ENCODE measurements around the gene RPL10.
"Not testable (repeated sequence)": the region's sequence is repeated elsewhere in the genome, so short reads cannot be mapped to it uniquely, and the experiment has no call there.

The RPL10 gene

DNA sequence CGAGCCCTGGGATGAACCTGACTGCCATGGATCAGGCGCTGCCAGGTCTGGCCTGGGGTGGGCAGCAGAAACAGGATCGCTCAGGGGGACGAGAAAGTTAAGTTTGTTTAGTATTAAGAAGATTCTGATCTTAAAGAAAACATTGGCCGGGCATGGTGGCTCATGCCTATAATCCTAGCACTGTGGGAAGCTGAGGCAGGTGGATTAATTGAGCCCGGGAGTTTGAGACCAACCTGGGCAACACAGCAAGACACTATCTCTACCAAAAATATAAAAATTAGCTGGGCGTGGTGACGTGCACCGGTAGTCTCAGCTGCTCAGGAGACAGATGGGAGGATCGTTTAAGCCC is 23.0 kb upstream of the RPL10 start:
- Mint-ChIP-seq H3K4me3 (peak overlapping the region; percentile 18 to 19), H3K27me3 (no peaks in the 10 kb centered on the region), H3K27ac (peak overlapping the region in 1 of 2 donors; percentile 49), H3K9me3 (no peaks in the 10 kb centered on the region), H3K4me1 (ENCODE audit: low read depth in 2 of 2) (peaks cover 11 to 14% of the 10 kb centered on the region in 2 donors), H3K36me3 (ENCODE audit: insufficient read depth) (peaks cover 40% of the 10 kb centered on the region)
- DNase-seq (no peak), ATAC-seq (replicated peaks) (no peak)

DNA sequence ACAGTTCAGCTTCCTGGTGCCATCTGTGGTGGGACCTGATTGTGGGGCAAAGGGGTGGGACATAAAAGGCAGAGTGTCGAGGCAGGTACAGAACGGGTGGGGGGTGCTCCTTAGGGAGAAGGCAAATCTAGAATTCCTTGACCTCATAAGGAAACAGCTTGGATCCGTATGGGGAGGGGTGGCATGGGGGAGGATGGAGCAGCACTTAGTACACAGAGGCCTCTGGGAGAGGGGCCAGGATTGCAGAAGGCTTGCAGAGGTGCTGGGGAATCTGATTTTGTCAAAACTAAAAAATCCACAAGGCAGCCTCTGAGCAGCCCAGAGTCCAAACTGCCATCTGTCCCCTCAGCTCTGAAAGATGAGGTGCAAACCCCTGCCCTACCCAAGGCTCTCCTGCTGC is 21.4 kb upstream of the RPL10 start:
- Mint-ChIP-seq H3K9me3 (no peaks in the 10 kb centered on the region), H3K4me3 (peak overlapping the region in 1 of 2 donors; percentile 8), H3K4me1 (ENCODE audit: low read depth in 2 of 2) (peaks cover 17 to 23% of the 10 kb centered on the region in 2 donors), H3K27ac (no peak overlapping the region), H3K27me3 (no peaks in the 10 kb centered on the region), H3K36me3 (ENCODE audit: insufficient read depth) (peaks cover 44% of the 10 kb centered on the region)
- DNase-seq (no peak), ATAC-seq (replicated peaks) (no peak)

DNA sequence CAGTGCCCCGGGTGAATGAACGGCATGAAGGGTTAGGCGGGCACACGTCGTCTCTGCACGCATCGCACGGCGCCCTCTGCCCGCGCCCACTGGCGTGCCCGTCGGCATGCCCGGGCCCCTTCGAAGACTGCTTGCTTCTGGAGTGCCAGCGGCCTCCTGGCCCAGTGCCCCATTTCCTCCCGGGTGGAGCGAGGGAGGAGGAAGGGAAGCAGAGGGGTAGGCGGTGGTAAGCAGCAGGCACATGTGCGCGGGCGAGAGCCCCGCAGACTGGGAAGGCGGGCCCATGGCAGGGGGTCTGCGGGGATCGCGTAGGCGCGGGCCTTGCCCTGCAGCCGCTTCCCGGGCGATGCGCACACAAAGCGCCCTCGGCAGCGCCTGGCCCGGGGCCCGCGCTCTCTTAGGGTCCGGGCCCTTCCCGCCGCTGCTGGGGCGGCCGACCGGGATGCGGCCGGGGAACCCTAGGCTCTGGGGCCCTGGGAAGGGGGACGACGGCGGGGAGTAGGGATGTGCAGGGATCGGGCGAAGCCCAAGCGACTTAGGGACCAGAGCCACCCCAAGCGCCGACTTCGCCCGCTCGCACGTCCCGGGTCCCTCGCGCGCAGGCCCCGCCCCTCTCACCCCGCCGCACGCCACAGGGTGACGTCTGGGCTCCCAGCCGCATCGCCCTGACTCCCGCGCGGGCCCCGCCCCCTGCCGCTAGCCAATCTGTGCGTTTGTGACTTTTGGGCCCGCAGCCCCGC is 19.9 kb upstream of the RPL10 start:
- Mint-ChIP-seq H3K36me3 (ENCODE audit: insufficient read depth) (peaks cover 45% of the 10 kb centered on the region), H3K27me3 (no peaks in the 10 kb centered on the region), H3K9me3 (no peaks in the 10 kb centered on the region), H3K4me1 (ENCODE audit: low read depth in 2 of 2) (peaks cover 14 to 16% of the 10 kb centered on the region in 2 donors), H3K4me3 (peak overlapping the region; percentile 43 to 82), H3K27ac (peak overlapping the region; percentile 94 to 96)
- peak; percentile 5 for ATAC-seq (replicated peaks)
- DNase-seq, result peak in 2 of 3 experiments; percentile 41 to 91

DNA sequence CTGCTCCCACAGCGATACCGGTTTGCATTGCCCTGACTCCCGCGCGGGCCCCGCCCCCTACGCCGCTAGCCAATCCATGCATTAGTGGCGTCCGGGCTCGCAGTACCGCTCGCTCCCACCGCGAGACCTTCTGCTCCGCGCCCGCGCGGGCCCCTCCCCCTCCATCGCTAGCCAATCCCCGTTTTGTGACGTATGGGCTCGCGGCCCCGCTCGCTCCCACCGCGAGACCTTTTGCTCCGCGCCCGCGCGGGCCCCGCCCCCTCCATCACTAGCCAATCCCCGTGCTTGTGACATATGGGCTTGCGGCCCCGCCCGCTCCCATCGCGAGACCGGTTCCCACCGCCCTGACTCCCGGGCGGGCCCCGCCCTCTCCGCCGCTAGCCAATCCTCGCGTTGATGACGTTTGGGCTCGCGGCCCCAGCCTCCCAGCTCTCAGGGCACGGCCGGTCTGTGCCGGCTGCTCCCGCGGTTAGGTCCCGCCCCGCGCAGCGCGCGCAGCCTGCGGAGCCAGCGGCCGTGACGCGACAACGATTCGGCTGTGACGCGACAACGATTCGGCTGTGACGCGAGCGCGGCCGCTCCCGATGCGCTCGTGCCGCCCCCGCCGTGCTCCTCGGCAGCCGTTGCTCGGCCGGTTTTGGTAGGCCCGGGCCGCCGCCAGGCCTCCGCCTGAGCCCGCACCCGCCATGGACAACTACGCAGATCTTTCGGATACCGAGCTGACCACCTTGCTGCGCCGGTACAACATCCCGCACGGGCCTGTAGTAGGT is 19.2 kb upstream of the RPL10 start, which contains the start of gene EMD:
EMD (plus strand) TSS at position 497 of the 770 bp plus-strand sequence; CDS start at position 687, 190 bp downstream.
- ATAC-seq (replicated peaks) (peak; percentile 75), DNase-seq (peak; percentile 92 to 93 (median 93))
- no peaks in the 10 kb centered on the region for H3K9me3 Mint-ChIP-seq
- H3K4me1 Mint-ChIP-seq (ENCODE audit: low read depth in 2 of 2), result peaks cover 12% of the 10 kb centered on the region in 2 donors
- H3K36me3 Mint-ChIP-seq (ENCODE audit: insufficient read depth), result peaks cover 50% of the 10 kb centered on the region
- H3K27ac Mint-ChIP-seq, result peak within 1 kb of the TSS; percentile 94 to 96
- no peaks in the 10 kb centered on the region for H3K27me3 Mint-ChIP-seq
- peak within 1 kb of the TSS; percentile 79 to 82 for H3K4me3 Mint-ChIP-seq

DNA sequence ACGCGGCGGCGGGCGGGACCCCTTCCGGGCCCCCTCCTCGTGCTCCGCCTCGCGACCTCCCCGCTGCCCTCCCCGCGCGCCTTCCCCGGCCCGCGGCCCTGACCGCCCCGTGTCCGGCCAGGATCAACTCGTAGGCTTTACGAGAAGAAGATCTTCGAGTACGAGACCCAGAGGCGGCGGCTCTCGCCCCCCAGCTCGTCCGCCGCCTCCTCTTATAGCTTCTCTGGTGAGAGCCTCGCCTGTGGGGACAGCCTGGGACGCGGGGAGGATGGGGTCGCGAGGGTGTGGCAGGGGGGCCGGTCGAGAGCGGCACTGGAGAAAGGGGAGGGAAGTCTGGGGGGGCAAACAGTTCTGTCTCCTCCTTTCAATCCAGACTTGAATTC is 18.6 kb upstream of the RPL10 start:
- ATAC-seq (replicated peaks) (no peak), DNase-seq (no peak)
- Mint-ChIP-seq H3K9me3 (no peaks in the 10 kb centered on the region), H3K36me3 (ENCODE audit: insufficient read depth) (peaks cover 52% of the 10 kb centered on the region), H3K4me1 (ENCODE audit: low read depth in 2 of 2) (peaks cover 12% of the 10 kb centered on the region in 2 donors), H3K27ac (peak overlapping the region; percentile 93 to 96), H3K4me3 (peak overlapping the region; percentile 79 to 82), H3K27me3 (no peaks in the 10 kb centered on the region)

DNA sequence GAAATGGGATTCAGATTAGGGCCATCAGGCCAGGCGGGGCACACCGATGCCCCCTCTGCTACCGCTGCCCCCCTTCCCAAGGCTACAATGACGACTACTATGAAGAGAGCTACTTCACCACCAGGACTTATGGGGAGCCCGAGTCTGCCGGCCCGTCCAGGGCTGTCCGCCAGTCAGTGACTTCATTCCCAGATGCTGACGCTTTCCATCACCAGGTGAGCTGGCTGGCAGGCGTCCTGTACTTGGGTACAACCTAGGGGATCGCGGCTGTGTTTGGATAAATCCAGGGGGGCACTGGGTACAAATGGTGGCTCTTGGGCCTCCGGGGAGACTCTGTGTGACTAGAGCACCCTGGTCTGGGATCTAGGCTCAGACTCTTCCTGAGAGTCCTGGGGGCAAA is 18.0 kb upstream of the RPL10 start:
- no peaks in the 10 kb centered on the region for H3K27me3 Mint-ChIP-seq
- peaks cover 49% of the 10 kb centered on the region for H3K36me3 Mint-ChIP-seq (ENCODE audit: insufficient read depth)
- H3K27ac Mint-ChIP-seq, result peak overlapping the region; percentile 93 to 96
- peak overlapping the region; percentile 79 to 82 for H3K4me3 Mint-ChIP-seq
- DNase-seq (no peak), ATAC-seq (replicated peaks) (no peak)
- no peaks in the 10 kb centered on the region for H3K9me3 Mint-ChIP-seq
- peaks cover 12% of the 10 kb centered on the region in 2 donors for H3K4me1 Mint-ChIP-seq (ENCODE audit: low read depth in 2 of 2)

DNA sequence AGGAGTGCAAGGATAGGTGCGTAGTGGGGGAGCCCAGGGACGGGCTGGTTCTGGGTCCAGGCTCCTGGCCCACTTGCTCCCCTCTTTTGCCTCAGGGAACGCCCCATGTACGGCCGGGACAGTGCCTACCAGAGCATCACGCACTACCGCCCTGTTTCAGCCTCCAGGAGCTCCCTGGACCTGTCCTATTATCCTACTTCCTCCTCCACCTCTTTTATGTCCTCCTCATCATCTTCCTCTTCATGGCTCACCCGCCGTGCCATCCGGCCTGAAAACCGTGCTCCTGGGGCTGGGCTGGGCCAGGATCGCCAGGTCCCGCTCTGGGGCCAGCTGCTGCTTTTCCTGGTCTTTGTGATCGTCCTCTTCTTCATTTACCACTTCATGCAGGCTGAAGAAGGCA is 17.4 kb upstream of the RPL10 start:
- ATAC-seq (replicated peaks), result no peak
- H3K4me3 Mint-ChIP-seq, result peak overlapping the region; percentile 79 to 82

DNA sequence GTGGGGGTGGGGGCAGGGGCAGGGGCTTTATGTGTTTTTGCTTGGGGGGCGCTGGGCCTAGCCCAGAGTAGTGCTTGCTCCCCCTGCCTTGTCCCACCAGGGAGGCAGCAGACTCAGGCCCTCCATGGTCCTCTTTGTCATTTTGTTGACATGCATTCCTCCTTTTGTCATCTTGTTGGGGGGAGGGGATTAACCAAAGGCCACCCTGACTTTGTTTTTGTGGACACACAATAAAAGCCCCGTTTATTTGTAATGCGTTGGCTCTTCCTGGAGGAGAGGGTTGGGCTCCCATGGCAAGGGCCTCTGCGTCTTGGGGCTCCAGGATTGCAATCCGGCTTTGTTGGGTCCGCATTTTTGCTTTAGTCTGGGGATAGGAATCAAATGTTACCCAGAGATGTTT is 16.9 kb upstream of the RPL10 start:
- peak overlapping the region in 1 of 2 donors; percentile 79 for H3K4me3 Mint-ChIP-seq
- H3K27ac Mint-ChIP-seq, result peak overlapping the region; percentile 93 to 96
- peaks cover 12% of the 10 kb centered on the region in 2 donors for H3K4me1 Mint-ChIP-seq (ENCODE audit: low read depth in 2 of 2)
- ATAC-seq (replicated peaks) (no peak), DNase-seq (no peak)
- H3K36me3 Mint-ChIP-seq (ENCODE audit: insufficient read depth), result peaks cover 47% of the 10 kb centered on the region
- H3K27me3 Mint-ChIP-seq, result no peaks in the 10 kb centered on the region
- no peaks in the 10 kb centered on the region for H3K9me3 Mint-ChIP-seq

More for the DNA sequence above, 17.4 kb upstream of the RPL10 start:
- no peaks in the 10 kb centered on the region for H3K27me3 Mint-ChIP-seq
- H3K9me3 Mint-ChIP-seq, result no peaks in the 10 kb centered on the region
- peaks cover 12% of the 10 kb centered on the region in 2 donors for H3K4me1 Mint-ChIP-seq (ENCODE audit: low read depth in 2 of 2)
- DNase-seq, result no peak
- H3K27ac Mint-ChIP-seq, result peak overlapping the region; percentile 93 to 96
- peaks cover 47% of the 10 kb centered on the region for H3K36me3 Mint-ChIP-seq (ENCODE audit: insufficient read depth)

DNA sequence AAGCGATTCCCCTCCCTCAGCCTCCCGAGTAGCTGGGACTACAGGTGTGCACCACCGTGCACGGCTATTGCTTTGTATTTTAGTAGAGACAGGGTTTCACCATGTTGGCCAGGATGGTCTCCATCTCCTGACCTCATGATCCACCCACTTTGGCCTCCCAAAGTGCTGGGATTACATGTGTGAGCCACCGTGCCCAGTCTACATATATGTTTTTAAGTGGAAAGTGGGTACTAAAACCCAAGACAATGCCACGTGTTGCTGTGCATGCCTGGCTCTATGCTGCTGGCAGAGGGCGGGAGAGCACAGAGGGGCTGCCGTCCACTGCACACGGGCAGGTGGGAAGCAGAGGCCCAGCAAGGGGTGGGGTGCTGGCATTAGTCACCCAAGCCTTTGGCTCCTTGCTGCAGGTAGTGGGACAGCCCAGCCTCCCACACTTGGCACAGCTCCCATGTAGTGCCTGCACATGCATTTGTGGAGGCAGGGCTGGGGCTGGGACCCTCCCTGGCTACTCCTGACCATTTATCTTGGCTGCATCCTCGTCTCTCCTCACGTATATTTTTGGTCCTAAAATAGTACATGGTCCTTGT is 15.6 kb upstream of the RPL10 start:
- Mint-ChIP-seq H3K27ac (peak overlapping the region in 1 of 2 donors; percentile 23), H3K36me3 (ENCODE audit: insufficient read depth) (peaks cover 46% of the 10 kb centered on the region), H3K27me3 (no peaks in the 10 kb centered on the region), H3K4me1 (ENCODE audit: low read depth in 2 of 2) (peaks cover 9 to 12% of the 10 kb centered on the region in 2 donors), H3K4me3 (no peak overlapping the region), H3K9me3 (no peaks in the 10 kb centered on the region)
- DNase-seq (no peak), ATAC-seq (replicated peaks) (no peak)

DNA sequence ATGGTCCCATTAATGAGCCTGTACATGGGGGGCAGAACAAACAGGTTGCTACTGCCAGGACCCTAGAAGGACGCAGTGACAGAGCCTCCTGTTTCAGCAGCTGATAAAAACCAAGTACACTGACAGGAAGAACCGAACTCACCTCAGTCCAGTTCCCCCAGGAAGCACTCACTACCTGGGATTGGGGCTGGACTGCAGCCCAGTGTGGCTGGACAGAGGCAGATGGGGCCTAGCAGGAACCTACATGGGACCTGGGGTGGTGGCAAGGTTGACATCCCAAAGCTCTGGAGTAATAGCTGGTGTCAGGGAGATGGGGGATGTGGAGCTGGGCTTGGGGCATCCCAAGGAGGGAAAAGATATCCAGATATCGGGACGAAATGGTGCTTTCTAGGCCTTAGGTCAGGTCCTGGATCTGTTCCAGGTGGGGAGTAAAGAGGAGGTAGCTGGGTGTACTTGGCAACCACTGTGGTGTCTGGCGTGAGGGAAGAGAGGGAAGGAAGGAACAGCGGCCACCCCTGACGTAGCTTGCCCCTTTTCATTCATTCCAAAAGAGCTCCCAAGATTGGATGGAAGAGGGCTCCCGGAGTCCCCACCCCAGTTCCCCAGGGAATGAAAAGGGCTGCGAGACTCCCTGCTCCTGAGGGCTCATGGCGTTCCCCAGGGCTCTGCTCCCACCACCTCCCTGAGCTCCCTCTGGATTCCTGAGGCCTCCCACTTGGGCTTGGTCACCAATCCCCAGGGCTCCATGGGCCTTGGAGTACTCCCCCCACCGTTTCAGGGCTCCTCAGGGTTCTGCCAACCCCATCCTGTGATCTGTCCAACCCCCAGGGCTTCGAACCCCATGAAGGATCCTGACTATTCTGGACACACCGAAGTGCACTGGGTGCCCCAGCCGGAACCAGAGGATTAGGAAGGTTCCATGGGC is 14.6 kb upstream of the RPL10 start:
- peaks cover 39% of the 10 kb centered on the region for H3K36me3 Mint-ChIP-seq (ENCODE audit: insufficient read depth)
- peak overlapping the region; percentile 25 to 44 for H3K27ac Mint-ChIP-seq
- ATAC-seq (replicated peaks) (no peak), DNase-seq (no peak)
- H3K9me3 Mint-ChIP-seq, result no peaks in the 10 kb centered on the region
- peaks cover 9 to 12% of the 10 kb centered on the region in 2 donors for H3K4me1 Mint-ChIP-seq (ENCODE audit: low read depth in 2 of 2)
- H3K27me3 Mint-ChIP-seq, result no peaks in the 10 kb centered on the region
- no peak overlapping the region for H3K4me3 Mint-ChIP-seq

DNA sequence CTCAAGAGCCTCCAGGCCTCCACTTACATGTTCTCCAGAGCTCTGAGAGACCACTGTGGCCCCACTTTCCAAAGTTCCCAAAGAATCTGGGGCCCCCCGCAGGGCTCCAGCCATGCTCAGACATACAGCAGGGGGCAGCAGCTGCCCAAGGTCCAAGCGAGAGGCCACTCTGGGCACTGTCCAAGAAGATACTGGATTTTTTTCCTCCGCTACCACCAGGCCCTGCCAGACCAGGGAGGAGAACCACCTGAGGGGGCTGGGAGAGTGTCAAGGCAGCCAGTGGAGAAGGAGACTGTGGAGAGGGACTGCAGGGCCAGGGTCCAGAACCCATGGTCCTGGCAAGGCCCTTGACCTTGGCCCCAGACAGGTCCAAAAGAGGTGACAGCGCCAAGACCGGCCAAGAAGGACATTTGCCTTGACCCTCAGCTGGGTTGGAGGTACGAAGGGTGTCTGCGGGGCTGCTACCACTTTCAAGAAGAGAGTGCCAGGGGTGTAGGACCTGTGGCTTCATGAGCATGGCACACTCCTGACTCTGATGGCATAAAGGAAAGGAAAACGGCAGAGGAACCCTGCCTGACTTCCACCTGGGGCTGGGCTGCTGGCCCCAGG is 13.8 kb upstream of the RPL10 start:
- H3K27me3 Mint-ChIP-seq, result no peaks in the 10 kb centered on the region
- no peaks in the 10 kb centered on the region for H3K9me3 Mint-ChIP-seq
- no peak for DNase-seq
- H3K36me3 Mint-ChIP-seq (ENCODE audit: insufficient read depth), result peaks cover 33% of the 10 kb centered on the region
- H3K4me1 Mint-ChIP-seq (ENCODE audit: low read depth in 2 of 2), result peaks cover 9 to 12% of the 10 kb centered on the region in 2 donors
- peak overlapping the region; percentile 25 to 44 for H3K27ac Mint-ChIP-seq
- no peak for ATAC-seq (replicated peaks)
- no peak overlapping the region for H3K4me3 Mint-ChIP-seq

DNA sequence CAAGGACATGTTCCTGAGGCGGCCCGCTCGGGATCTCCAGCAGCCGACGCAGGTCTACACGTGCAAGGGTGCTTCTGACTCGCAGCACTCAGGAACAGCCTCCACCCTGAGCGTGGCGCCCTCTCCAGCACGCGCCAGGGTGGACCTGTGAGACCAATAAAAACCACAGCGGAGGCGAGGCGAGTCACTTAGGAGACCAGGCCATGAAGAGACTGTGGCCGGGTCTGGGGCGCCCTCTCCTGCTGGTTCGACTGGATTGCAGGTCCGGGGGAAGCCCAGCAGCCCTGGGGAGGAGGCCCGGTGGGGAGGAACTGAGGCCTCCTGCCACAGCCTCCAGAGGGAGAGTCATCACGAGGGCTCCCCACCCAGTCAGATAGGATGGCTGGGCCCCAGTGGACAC is 10.1 kb upstream of the RPL10 start:
- not testable (repeated sequence) for H3K4me1 Mint-ChIP-seq (ENCODE audit: low read depth in 2 of 2); H3K4me3 Mint-ChIP-seq; H3K9me3 Mint-ChIP-seq; H3K36me3 Mint-ChIP-seq (ENCODE audit: insufficient read depth); H3K27me3 Mint-ChIP-seq; H3K27ac Mint-ChIP-seq; DNase-seq
- ATAC-seq (replicated peaks), result peak; percentile 43

All from effector memory CD8-positive, alpha-beta T cell (primary cell).